Activated CD4-positive, alpha-beta T cell treated with anti-CD3 and anti-CD28 coated beads, Interleukin-2, Interleukin-4, amounts not matched to agents 100 ng/mL and 50 ng/mL, durations not matched to agents 16 hours and 8 hours (primary cell): Measurements from ENCODE around the gene PRMT5.
A peak's percentile ranks its signal among the peaks of the same experiment; 100 is the strongest.

Experiments
- DNase-seq: peaks from one replicate; pipeline ENCODE4 v3.0.0-alpha.2; 2020; ENCODE audit warnings: low spot score

The PRMT5 gene

DNA sequence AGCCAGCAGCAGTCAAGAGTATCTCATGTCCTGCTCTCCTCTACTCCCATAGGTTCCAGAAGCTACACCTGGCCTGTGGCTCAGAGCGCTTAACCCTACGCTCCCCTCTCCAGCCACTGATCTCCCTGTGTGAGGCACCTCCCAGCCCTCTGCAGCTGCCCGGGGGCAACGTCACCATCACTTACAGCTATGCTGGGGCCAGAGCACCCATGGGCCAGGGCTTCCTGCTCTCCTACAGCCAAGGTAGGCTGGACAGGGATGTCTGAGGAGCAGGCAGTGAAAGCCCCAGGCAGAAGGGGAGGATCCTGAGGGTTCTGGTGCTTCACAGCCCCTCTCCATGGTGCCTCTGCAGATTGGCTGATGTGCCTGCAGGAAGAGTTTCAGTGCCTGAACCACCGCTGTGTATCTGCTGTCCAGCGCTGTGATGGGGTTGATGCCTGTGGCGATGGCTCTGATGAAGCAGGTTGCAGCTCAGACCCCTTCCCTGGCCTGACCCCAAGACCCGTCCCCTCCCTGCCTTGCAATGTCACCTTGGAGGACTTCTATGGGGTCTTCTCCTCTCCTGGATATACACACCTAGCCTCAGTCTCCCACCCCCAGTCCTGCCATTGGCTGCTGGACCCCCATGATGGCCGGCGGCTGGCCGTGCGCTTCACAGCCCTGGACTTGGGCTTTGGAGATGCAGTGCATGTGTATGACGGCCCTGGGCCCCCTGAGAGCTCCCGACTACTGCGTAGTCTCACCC lies 54.0 kb downstream of the PRMT5 start:
- DNase-seq: no peak

DNA sequence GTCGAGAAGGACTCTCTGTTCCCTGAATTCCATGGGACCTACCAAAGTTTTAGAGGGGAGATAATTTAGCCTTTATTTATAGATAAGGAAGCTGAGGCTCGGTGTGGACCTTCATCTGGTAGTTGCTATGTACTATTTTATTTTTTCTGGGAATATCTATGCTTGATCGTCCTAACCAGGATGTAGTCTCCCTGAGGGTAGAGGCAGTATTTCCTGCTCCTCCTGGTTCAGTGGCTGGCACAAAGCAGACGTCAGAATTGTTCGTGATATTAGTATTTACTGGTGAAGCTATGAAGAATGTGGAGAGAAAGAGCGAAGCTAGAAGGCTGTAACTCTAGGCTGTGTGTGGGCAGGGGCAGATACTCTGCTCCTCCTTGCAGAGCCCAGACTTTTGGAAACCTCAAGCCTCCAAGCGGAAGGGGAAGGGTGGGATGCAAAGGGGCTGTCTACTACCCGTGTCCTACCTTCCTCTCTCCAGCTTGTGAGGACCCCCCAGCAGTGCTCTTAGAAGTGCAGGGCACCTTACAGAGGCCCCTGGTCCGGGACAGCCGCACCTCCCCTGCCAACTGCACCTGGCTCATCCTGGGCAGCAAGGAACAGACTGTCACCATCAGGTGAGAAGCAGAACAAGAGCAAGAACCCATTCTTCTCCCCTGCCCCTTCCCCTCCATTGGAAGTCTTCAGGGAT lies 56.2 kb downstream of the PRMT5 start:
- no peak for DNase-seq

DNA sequence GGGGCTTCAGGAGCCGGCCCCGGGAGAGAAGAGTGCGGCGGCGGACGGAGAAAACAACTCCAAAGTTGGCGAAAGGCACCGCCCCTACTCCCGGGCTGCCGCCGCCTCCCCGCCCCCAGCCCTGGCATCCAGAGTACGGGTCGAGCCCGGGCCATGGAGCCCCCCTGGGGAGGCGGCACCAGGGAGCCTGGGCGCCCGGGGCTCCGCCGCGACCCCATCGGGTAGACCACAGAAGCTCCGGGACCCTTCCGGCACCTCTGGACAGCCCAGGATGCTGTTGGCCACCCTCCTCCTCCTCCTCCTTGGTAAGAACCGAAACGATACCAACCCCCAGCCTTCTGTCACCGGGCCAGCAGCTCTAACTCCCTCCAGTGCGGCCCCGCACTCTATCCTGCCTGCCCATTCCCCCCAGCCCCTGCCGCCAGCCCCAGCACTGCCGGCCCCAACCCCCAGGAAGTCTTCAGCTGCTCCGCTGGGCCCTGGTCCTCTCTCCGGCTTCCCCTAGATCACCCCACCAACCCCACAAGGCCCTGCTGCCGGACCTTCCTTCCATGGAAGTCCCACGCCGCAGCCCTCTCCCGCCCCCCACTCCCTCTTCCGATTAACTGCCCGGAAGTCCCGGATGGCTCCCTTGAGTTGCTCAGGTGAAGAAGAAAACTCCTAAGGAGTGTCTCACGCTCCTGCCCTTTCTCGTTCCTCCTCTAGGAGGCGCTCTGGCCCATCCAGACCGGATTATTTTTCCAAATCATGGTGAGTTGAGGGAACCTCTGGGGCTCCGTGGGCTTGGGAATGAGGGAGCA lies 56.9 kb downstream of the PRMT5 start:
- DNase-seq: peak; percentile 77

DNA sequence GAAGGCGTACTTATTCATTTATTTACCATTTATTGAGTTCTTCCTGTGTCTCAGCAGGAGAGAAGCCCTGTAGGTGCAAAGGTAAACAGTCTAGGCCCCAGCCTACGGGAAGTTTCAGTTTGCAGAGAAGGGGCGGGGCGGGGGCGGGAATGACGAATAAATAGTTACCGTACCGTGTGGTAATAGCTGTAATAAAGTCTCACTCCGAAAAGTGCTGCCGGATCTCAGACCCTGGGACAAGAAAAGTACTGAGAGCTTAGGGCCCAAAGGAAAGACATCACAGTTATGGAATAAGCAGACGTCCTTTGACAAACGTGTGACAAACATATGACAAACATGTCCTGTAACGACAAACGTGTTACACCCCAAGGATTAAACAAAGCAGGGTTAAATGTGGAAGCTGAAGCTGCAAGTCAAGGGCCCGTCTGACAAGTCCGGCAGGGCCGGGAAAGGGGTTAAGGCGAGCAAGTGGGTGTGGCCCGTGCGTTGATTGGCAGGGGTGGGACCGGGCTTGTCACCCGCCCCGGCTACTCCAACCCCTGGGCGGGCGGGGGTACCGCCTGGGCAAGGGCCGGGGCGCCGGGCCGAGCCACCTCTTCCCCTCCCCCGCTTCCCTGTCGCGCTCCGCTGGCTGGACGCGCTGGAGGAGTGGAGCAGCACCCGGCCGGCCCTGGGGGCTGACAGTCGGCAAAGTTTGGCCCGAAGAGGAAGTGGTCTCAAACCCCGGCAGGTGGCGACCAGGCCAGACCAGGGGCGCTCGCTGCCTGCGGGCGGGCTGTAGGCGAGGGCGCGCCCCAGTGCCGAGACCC lies 57.7 kb downstream of the PRMT5 start, which contains the start of gene LRP10:
Gene LRP10 (plus strand): TSS at position 517 of the 809 bp plus-strand sequence. CDS start 564 bp downstream, outside the sequence.
- peak; percentile 82 for DNase-seq

DNA sequence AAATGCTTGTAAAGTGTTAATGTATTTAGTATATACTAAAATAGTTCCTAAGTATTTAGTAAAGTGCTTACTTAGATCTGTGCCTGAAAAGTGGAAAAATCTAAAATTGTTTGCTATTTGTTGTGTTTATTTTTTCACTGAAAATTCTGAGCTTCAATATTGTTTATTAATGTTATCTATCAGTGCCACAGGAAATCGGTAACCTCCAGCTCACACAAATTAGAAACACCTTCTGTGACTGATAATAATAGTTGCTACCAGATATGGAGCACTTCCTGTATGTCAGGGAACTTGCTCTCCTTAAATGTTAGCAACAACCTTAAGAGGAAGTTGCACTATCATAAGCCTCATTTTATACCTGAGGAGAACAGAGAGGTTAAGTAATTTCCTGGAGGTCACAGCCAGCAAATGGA lies 58.4 kb downstream of the PRMT5 start:
- no peak for DNase-seq
